HEK293T (cell line): ENCODE measurements around the gene THEMIS.

ENCODE experiments used
- ARNT ChIP-seq: fragments of 450-650 bp; IDR thresholded peaks from 2 replicates; pipeline ENCODE4 v1.6.1; 2017; ENCODE audit warnings: mild to moderate bottlenecking
- BHLHE40 ChIP-seq: fragments of 450-650 bp; IDR thresholded peaks from 2 replicates; pipeline ENCODE4 v1.6.1; 2016; ENCODE audit warnings: mild to moderate bottlenecking, moderate library complexity, borderline replicate concordance
- CTBP1 ChIP-seq: fragments of 450-650 bp; IDR thresholded peaks from 2 replicates; pipeline ENCODE4 v1.6.1; 2016; ENCODE audit warnings: borderline replicate concordance
- ELF4 ChIP-seq: fragments of 450-650 bp; IDR thresholded peaks from 2 replicates; pipeline ENCODE4 v1.6.1; 2017; ENCODE audit warnings: antibody characterized with exemption
- FOXA1 ChIP-seq: fragments of 450-650 bp; IDR thresholded peaks from 2 replicates; pipeline ENCODE4 v1.6.1; 2016; ENCODE audit warnings: mild to moderate bottlenecking
- FOXK2 ChIP-seq: fragments of 450-650 bp; IDR thresholded peaks from 2 replicates; pipeline ENCODE4 v1.6.1; 2016; ENCODE audit warnings: mild to moderate bottlenecking
- FOXM1 ChIP-seq: fragments of 450-650 bp; IDR thresholded peaks from 2 replicates; pipeline ENCODE4 v1.6.1; 2017; ENCODE audit warnings: mild to moderate bottlenecking, borderline replicate concordance
- HDGF ChIP-seq: fragments of 450-650 bp; IDR thresholded peaks from 2 replicates; pipeline ENCODE4 v1.6.1; 2017; ENCODE audit warnings: antibody characterized with exemption, borderline replicate concordance
- L3MBTL2 ChIP-seq: fragments of 450-650 bp; conservative IDR thresholded peaks from 2 replicates; pipeline ENCODE4 v1.6.1; 2016; ENCODE audit warnings: mild to moderate bottlenecking
- NFRKB ChIP-seq: fragments of 450-650 bp; IDR thresholded peaks from 2 replicates; pipeline ENCODE4 v1.6.1; 2016; ENCODE audit warnings: mild to moderate bottlenecking, moderate library complexity
- SP1 ChIP-seq: fragments of 450-650 bp; IDR thresholded peaks from 2 replicates; pipeline ENCODE4 v1.6.1; 2017
- SUZ12 ChIP-seq: fragments of 450-650 bp; IDR thresholded peaks from 2 replicates; pipeline ENCODE4 v1.6.1; 2016; ENCODE audit warnings: mild to moderate bottlenecking
- TARDBP ChIP-seq: fragments of 450-650 bp; IDR thresholded peaks from 2 replicates; pipeline ENCODE4 v1.6.1; 2016
- ZNF384 ChIP-seq: fragments of 450-650 bp; IDR thresholded peaks from 2 replicates; pipeline ENCODE4 v1.6.1; 2016

GRCh38 chr6:127818149-127818548 lies 82.7 kb downstream of the THEMIS start:
- TF ChIP-seq ARNT (no peak), BHLHE40 (no peak), SP1 (no peak), HDGF (no peak), TARDBP (no peak), FOXA1 (no peak), ZNF384 (no peak), FOXM1 (no peak), ELF4 (no peak), SUZ12 (no peak), FOXK2 (no peak), L3MBTL2 (no peak), CTBP1 (no peak), NFRKB (no peak)
